T-helper 22 cell (primary cell): Measurements from ENCODE around the gene DGKA.
"Not testable (repeated sequence)": the region's sequence is repeated elsewhere in the genome, so short reads cannot be mapped to it uniquely, and the experiment has no call there.

Experiments used
- DNase-seq: peaks from one replicate; pipeline ENCODE4 v3.0.0-alpha.2; 2020; ENCODE audit warnings: low read depth

The DGKA gene

GRCh38 chr12:55999522-55999921 is 68.6 kb downstream of the DGKA start:
- DNase-seq: not testable (repeated sequence)

- not testable (repeated sequence) for DNase-seq
Observed at GRCh38 chr12:55999999-56000540, 69.1 kb downstream of the DGKA start.

- no peak for DNase-seq
Observed at GRCh38 chr12:56001487-56002100, 70.6 kb downstream of the DGKA start.

- not testable (repeated sequence) for DNase-seq
Observed at GRCh38 chr12:56003376-56003775, 72.4 kb downstream of the DGKA start.
